ENCODE data around the gene KIAA2012.

Gene KIAA2012

GRCh38 chr2:202110491-202110890 lies 37.4 kb downstream of the KIAA2012 start:
- H3K79me2 ChIP-seq (ENCODE audit: low read length): no peaks in the 10 kb centered on the region
- H3K4me2 ChIP-seq (ENCODE audit: low read depth, low read length): no peak overlapping the region
- H3K9me2 ChIP-seq (replicated peaks; ENCODE audit: insufficient read depth, low read length): no peaks in the 10 kb centered on the region
- H2AFZ ChIP-seq (ENCODE audit: low read length): no peak overlapping the region
- H3K9ac ChIP-seq (ENCODE audit: low read length): no peak overlapping the region
- H3K9me3 ChIP-seq (replicated peaks; ENCODE audit: insufficient read depth, low read length): no peaks in the 10 kb centered on the region
- no peaks in the 10 kb centered on the region for H3F3A ChIP-seq (ENCODE audit: insufficient read depth, low read length)
- no peak overlapping the region for H3K4me3 ChIP-seq (ENCODE audit: low read length)
- H3K36me3 ChIP-seq (replicated peaks; ENCODE audit: insufficient read depth, low read length): no peaks in the 10 kb centered on the region
- no peaks in the 10 kb centered on the region for H4K20me1 ChIP-seq (ENCODE audit: insufficient read depth, low read length)
- no peak for TF ChIP-seq CTCF (IDR thresholded peaks at IDR 0.05; ENCODE audit: low read length)
- no peak for TF ChIP-seq EZH2phosphoT487 (IDR thresholded peaks at IDR 0.05; ENCODE audit: low read length)
- TF ChIP-seq EZH2 (optimal IDR thresholded peaks at IDR 0.05; ENCODE audit: low read depth, low read length): no peak
- H3K27ac ChIP-seq (ENCODE audit: low read length): no peak overlapping the region
- no peaks in the 10 kb centered on the region for H3K27me3 ChIP-seq (replicated peaks; ENCODE audit: insufficient read depth, low read length)
- DNase-seq: no peak
- no peaks in the 10 kb centered on the region for H3K4me1 ChIP-seq (ENCODE audit: low read length)

GRCh38 chr2:202112041-202112440 lies 39.0 kb downstream of the KIAA2012 start:
- no peaks in the 10 kb centered on the region for H3K36me3 ChIP-seq (replicated peaks; ENCODE audit: insufficient read depth, low read length)
- H4K20me1 ChIP-seq (ENCODE audit: insufficient read depth, low read length): no peaks in the 10 kb centered on the region
- TF ChIP-seq EZH2phosphoT487 (IDR thresholded peaks at IDR 0.05; ENCODE audit: low read length) (no peak), EZH2 (optimal IDR thresholded peaks at IDR 0.05; ENCODE audit: low read depth, low read length) (no peak), CTCF (IDR thresholded peaks at IDR 0.05; ENCODE audit: low read length) (no peak)
- no peaks in the 10 kb centered on the region for H3K79me2 ChIP-seq (ENCODE audit: low read length)
- no peak overlapping the region for H2AFZ ChIP-seq (ENCODE audit: low read length)
- no peak overlapping the region for H3K4me2 ChIP-seq (ENCODE audit: low read depth, low read length)
- no peak overlapping the region for H3K27ac ChIP-seq (ENCODE audit: low read length)
- H3K9me3 ChIP-seq (replicated peaks; ENCODE audit: insufficient read depth, low read length): no peaks in the 10 kb centered on the region
- no peak for DNase-seq
- no peaks in the 10 kb centered on the region for H3K27me3 ChIP-seq (replicated peaks; ENCODE audit: insufficient read depth, low read length)
- no peak overlapping the region for H3K4me3 ChIP-seq (ENCODE audit: low read length)
- no peaks in the 10 kb centered on the region for H3K9me2 ChIP-seq (replicated peaks; ENCODE audit: insufficient read depth, low read length)
- H3K9ac ChIP-seq (ENCODE audit: low read length): no peak overlapping the region
- no peaks in the 10 kb centered on the region for H3F3A ChIP-seq (ENCODE audit: insufficient read depth, low read length)
- H3K4me1 ChIP-seq (ENCODE audit: low read length): no peaks in the 10 kb centered on the region

- Histone ChIP-seq H3K36me3 (replicated peaks; ENCODE audit: insufficient read depth, low read length) (no peaks in the 10 kb centered on the region), H3K27me3 (replicated peaks; ENCODE audit: insufficient read depth, low read length) (no peaks in the 10 kb centered on the region), H3K4me3 (ENCODE audit: low read length) (no peak overlapping the region), H2AFZ (ENCODE audit: low read length) (no peak overlapping the region), H3K9me3 (replicated peaks; ENCODE audit: insufficient read depth, low read length) (no peaks in the 10 kb centered on the region), H3K4me1 (ENCODE audit: low read length) (no peaks in the 10 kb centered on the region), H3F3A (ENCODE audit: insufficient read depth, low read length) (no peaks in the 10 kb centered on the region), H3K27ac (ENCODE audit: low read length) (no peak overlapping the region), H3K4me2 (ENCODE audit: low read depth, low read length) (no peak overlapping the region), H3K79me2 (ENCODE audit: low read length) (no peaks in the 10 kb centered on the region), H3K9me2 (replicated peaks; ENCODE audit: insufficient read depth, low read length) (no peaks in the 10 kb centered on the region), H3K9ac (ENCODE audit: low read length) (no peak overlapping the region), H4K20me1 (ENCODE audit: insufficient read depth, low read length) (no peaks in the 10 kb centered on the region)
- no peak for TF ChIP-seq EZH2 (optimal IDR thresholded peaks at IDR 0.05; ENCODE audit: low read depth, low read length)
- no peak for TF ChIP-seq EZH2phosphoT487 (IDR thresholded peaks at IDR 0.05; ENCODE audit: low read length)
- no peak for TF ChIP-seq CTCF (IDR thresholded peaks at IDR 0.05; ENCODE audit: low read length)
- DNase-seq: no peak
Observed at GRCh38 chr2:202113571-202114142, 40.6 kb downstream of the KIAA2012 start.
